Right lobe of liver (tissue), 4 donors: ENCODE results near the gene FYN.

ENCODE experiments used
- CTCF ChIP-seq, 4 donors: fragments of 200-600 bp in 3 of 4; fragments of 450-650 bp in 1 of 4; IDR thresholded peaks; one replicate each; pipeline versions ENCODE4 v1.5.1 to v1.8.0; 2016 to 2022; ENCODE audit warnings: antibody characterized with exemption in 4 of 4, mild to moderate bottlenecking in 2 of 4
- POLR2A ChIP-seq: fragments of 450-650 bp; IDR thresholded peaks from one replicate; pipeline ENCODE4 v1.6.1; 2017; ENCODE audit warnings: antibody characterized with exemption, mild to moderate bottlenecking
- donor health status: DM: no; HTN: no; CAD: no.
- donor health status: DM: no; HTN: no; CAD: no.
- donor health status: DM: no; HTN: yes; CAD: no.

GRCh38 chr6:111689419-111689818 lies 183.8 kb downstream of the FYN start:
- TF ChIP-seq CTCF (IDR thresholded peaks at IDR 0.05) (no peak), POLR2A (no peak)
